H9 (cell line): ENCODE results near the gene RAB3IL1. TPM values are rescaled to one million over a fixed set of nuclear protein-coding genes. Genes with fewer than 3 reads are reported as not detected.

Experiments used
- DNase-seq: peaks from one replicate; pipeline ENCODE4 v3.0.0-alpha.2; 2017
- H2AFZ ChIP-seq: one replicate; pipeline ENCODE4 v1.6.1; 2013; ENCODE audit warnings: mild to moderate bottlenecking, low read length, control low read depth, moderate library complexity
- H2AK5ac ChIP-seq: 2 replicates; pipeline ENCODE4 v1.6.1; 2013; ENCODE audit warnings: low read length, control low read depth, mixed read lengths; ENCODE audit not compliant: insufficient read length
- H2BK120ac ChIP-seq: one replicate; pipeline ENCODE4 v1.6.1; 2013; ENCODE audit warnings: low read depth, mild to moderate bottlenecking, low read length, control low read depth, inconsistent platforms; ENCODE audit not compliant: poor library complexity, severe bottlenecking
- H2BK12ac ChIP-seq: 2 replicates; pipeline ENCODE4 v1.6.1; 2013; ENCODE audit warnings: low read length, control low read depth, mixed read lengths, low read depth; ENCODE audit not compliant: insufficient read length
- H2BK15ac ChIP-seq: 2 replicates; pipeline ENCODE4 v1.6.1; 2013; ENCODE audit warnings: low read depth, low read length, control low read depth
- H2BK20ac ChIP-seq: one replicate; pipeline ENCODE4 v1.6.1; 2013; ENCODE audit warnings: low read depth, mild to moderate bottlenecking, low read length, control low read depth, inconsistent platforms; ENCODE audit not compliant: poor library complexity, severe bottlenecking
- H2BK5ac ChIP-seq: 2 replicates; pipeline ENCODE4 v1.6.1; 2013; ENCODE audit warnings: low read length, control low read depth, mixed read lengths; ENCODE audit not compliant: insufficient read length
- H3K14ac ChIP-seq: 2 replicates; pipeline ENCODE4 v1.6.1; 2013; ENCODE audit warnings: low read length, control low read depth; ENCODE audit not compliant: insufficient read depth
- H3K18ac ChIP-seq: 2 replicates; pipeline ENCODE4 v1.6.1; 2013; ENCODE audit warnings: low read depth, mild to moderate bottlenecking, mixed read lengths, low read length, control low read depth; ENCODE audit not compliant: insufficient read length
- H3K23ac ChIP-seq: 2 replicates; pipeline ENCODE4 v1.6.1; 2013; ENCODE audit warnings: low read length, control low read depth, mixed read lengths, low read depth; ENCODE audit not compliant: insufficient read length
- H3K23me2 ChIP-seq: 2 replicates; pipeline ENCODE4 v1.6.1; 2013; ENCODE audit warnings: low read depth, mild to moderate bottlenecking, mixed read lengths, low read length, control low read depth; ENCODE audit not compliant: insufficient read length, poor library complexity, severe bottlenecking
- H3K27ac ChIP-seq: 2 replicates; pipeline ENCODE4 v1.5.1; 2013; ENCODE audit warnings: low read length, control low read depth, mixed read lengths, low read depth; ENCODE audit not compliant: insufficient read length
- H3K27me3 ChIP-seq: 2 replicates; pipeline ENCODE4 v1.6.1; 2013; ENCODE audit warnings: low read length, control low read depth, inconsistent platforms; ENCODE audit not compliant: insufficient read depth
- H3K4ac ChIP-seq: 2 replicates; pipeline ENCODE4 v1.6.1; 2013; ENCODE audit warnings: low read depth, mild to moderate bottlenecking, control low read depth, inconsistent platforms, low read length, moderate library complexity
- H3K4me1 ChIP-seq: 2 replicates; pipeline ENCODE4 v1.6.1; 2013; ENCODE audit warnings: low read length, control low read depth, inconsistent platforms; ENCODE audit not compliant: insufficient read depth
- H3K4me2 ChIP-seq: 2 replicates; pipeline ENCODE4 v1.6.1; 2013; ENCODE audit warnings: low read length, control low read depth, mixed read lengths; ENCODE audit not compliant: insufficient read length, insufficient read depth
- H3K56ac ChIP-seq: 2 replicates; pipeline ENCODE4 v1.6.1; 2013; ENCODE audit warnings: low read depth, mild to moderate bottlenecking, mixed read lengths, low read length, control low read depth; ENCODE audit not compliant: insufficient read length
- H3K79me1 ChIP-seq: 2 replicates; pipeline ENCODE4 v1.6.1; 2013; ENCODE audit warnings: low read depth, mild to moderate bottlenecking, moderate library complexity, low read length, control low read depth, inconsistent platforms; ENCODE audit not compliant: insufficient read depth, poor library complexity, severe bottlenecking
- H3K79me2 ChIP-seq: 2 replicates; pipeline ENCODE4 v1.6.1; 2013; ENCODE audit warnings: low read length, control low read depth, inconsistent platforms; ENCODE audit not compliant: insufficient read depth
- H3K9ac ChIP-seq: 2 replicates; pipeline ENCODE4 v1.6.1; 2013; ENCODE audit warnings: low read length, control low read depth, mixed read lengths; ENCODE audit not compliant: insufficient read length; ENCODE audit errors: extremely low read depth
- H3K9me3 ChIP-seq: one replicate; pipeline ENCODE4 v1.6.1; 2013; ENCODE audit warnings: low read depth, low read length, inconsistent platforms; ENCODE audit not compliant: control insufficient read depth
- H3T11ph ChIP-seq: one replicate; pipeline ENCODE4 v1.6.1; 2013; ENCODE audit warnings: mild to moderate bottlenecking, low read length, control low read depth, inconsistent platforms
- H4K20me1 ChIP-seq: one replicate; pipeline ENCODE4 v1.6.1; 2013; ENCODE audit not compliant: control insufficient read depth, insufficient read length, insufficient read depth
- H4K5ac ChIP-seq: 2 replicates; pipeline ENCODE4 v1.6.1; 2013; ENCODE audit warnings: low read depth, mild to moderate bottlenecking, mixed read lengths, low read length, control low read depth; ENCODE audit not compliant: insufficient read length
- H4K8ac ChIP-seq: replicated peaks from 2 replicates; pipeline ENCODE4 v1.6.1; 2013; ENCODE audit warnings: low read length, control low read depth, mixed read lengths, low read depth; ENCODE audit not compliant: insufficient read length
- H4K91ac ChIP-seq: 2 replicates; pipeline ENCODE4 v1.6.1; 2013; ENCODE audit warnings: low read depth, mild to moderate bottlenecking, moderate library complexity, mixed read lengths, low read length, control low read depth; ENCODE audit not compliant: insufficient read length
- H3K27ac Mint-ChIP-seq, 3 experiments: 2 replicates in 2 of 3; 3 replicates in 1 of 3; pipeline ENCODE4 v1.8.0; 2020 to 2021; ENCODE audit warnings: mixed read lengths in 3 of 3, mild to moderate bottlenecking in 1 of 3, moderate library complexity in 1 of 3
- H3K27me3 Mint-ChIP-seq: 2 replicates; pipeline ENCODE4 v1.8.0; 2021; ENCODE audit warnings: low read depth, mild to moderate bottlenecking, moderate library complexity, mixed read lengths
- H3K36me3 Mint-ChIP-seq, 3 experiments: 2 replicates in 2 of 3; 3 replicates in 1 of 3; pipeline ENCODE4 v1.8.0; 2020 to 2021; ENCODE audit warnings: low read depth in 3 of 3, mixed read lengths in 3 of 3; ENCODE audit not compliant: insufficient read depth in 1 of 3
- H3K4me1 Mint-ChIP-seq, 2 experiments: 2 replicates each; pipeline ENCODE4 v1.8.0; 2020; ENCODE audit warnings: mixed read lengths in 2 of 2
- H3K4me3 Mint-ChIP-seq, 2 experiments: 2 replicates in 1 of 2; 3 replicates in 1 of 2; pipeline ENCODE4 v1.8.0; 2020 to 2021; ENCODE audit warnings: mild to moderate bottlenecking in 2 of 2, mixed read lengths in 2 of 2, moderate library complexity in 1 of 2
- H3K9me3 Mint-ChIP-seq, 2 experiments: 2 replicates in 1 of 2; 3 replicates in 1 of 2; pipeline ENCODE4 v1.8.0; 2020; ENCODE audit warnings: mild to moderate bottlenecking in 2 of 2, mixed read lengths in 2 of 2, moderate library complexity in 1 of 2
- WGBS: extraction: QIAGEN DNeasy Blood & Tissue Kit; methylation state at CpG from one replicate; pipeline ENCODE4 v1.1.7; 2013; ENCODE audit warnings: missing lambda C conversion rate, low lambda C conversion rate, mixed read lengths; ENCODE audit not compliant: insufficient read length; ENCODE audit errors: extremely low coverage; 5-methylcytosine and 5-hydroxymethylcytosine counted together
- total RNA-seq: library from RNA; stranded (reverse); gene quantifications from 2 replicates; pipeline ENCODE4 v1.2.1, GENCODE V29; 2021
- TF ChIP-seq, protein P1 (sequence below): fragments of 200-600 bp; sonication (generic); conservative IDR thresholded peaks from 3 replicates; pipeline ENCODE4 v1.8.0; 2021; ENCODE audit warnings: antibody characterized with exemption, mild to moderate bottlenecking

RAB3IL1 gene
- total RNA-seq, 1 experiment from 2014 or later: 2.4 TPM

DNA sequence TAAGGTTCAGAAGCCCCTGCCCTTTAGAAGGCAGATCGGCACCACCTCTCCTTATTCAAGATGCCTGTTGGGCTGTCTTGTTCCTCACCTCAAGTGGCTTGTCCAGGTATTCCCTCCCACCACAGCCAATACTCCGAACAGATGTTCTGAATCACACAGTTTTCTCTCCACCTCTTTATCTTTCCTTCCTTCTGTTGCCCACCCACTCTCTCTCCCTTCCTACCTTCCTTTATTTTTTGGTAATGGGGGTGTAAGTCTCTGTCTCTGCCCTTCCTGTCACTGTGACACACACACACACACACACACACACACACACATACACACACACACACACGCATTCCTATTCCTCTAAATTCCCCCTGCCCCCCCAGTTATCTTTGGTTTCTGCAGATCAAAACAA lies 41.2 kb upstream of the RAB3IL1 start:
- Histone ChIP-seq H4K5ac (no peak overlapping the region), H3K79me2 (no peaks in the 10 kb centered on the region), H3K4me1 (no peaks in the 10 kb centered on the region), H3K4ac (no peak overlapping the region), H2BK15ac (no peak overlapping the region), H3K18ac (no peak overlapping the region), H3K4me2 (no peak overlapping the region), H3K27ac (no peak overlapping the region), H4K8ac (no peak overlapping the region), H3K9me3 (no peaks in the 10 kb centered on the region), H4K91ac (no peak overlapping the region), H3K79me1 (no peaks in the 10 kb centered on the region), H3K9ac (no peak overlapping the region), H2BK12ac (no peak overlapping the region), H3K14ac (no peak overlapping the region), H3K27me3 (no peaks in the 10 kb centered on the region), H2BK120ac (no peak overlapping the region), H3K56ac (no peak overlapping the region), H3K23me2 (peaks cover 8% of the 10 kb centered on the region), H2BK20ac (no peak overlapping the region), H3K23ac (no peak overlapping the region), H2AFZ (no peak overlapping the region), H2AK5ac (no peak overlapping the region), H3T11ph (no peak overlapping the region), H2BK5ac (no peak overlapping the region), H4K20me1 (no peaks in the 10 kb centered on the region)
- no peak overlapping the region for H3K27ac Mint-ChIP-seq
- peaks cover 4 to 10% (median 4%) of the 10 kb centered on the region in 3 experiments for H3K36me3 Mint-ChIP-seq
- H3K4me3 Mint-ChIP-seq: no peak overlapping the region; a peak in 1 of 5 replicates
- H3K4me1 Mint-ChIP-seq: peaks cover 0 to 10% of the 10 kb centered on the region in 2 experiments; a peak in 1 of 4 replicates
- peaks cover 30% of the 10 kb centered on the region for H3K27me3 Mint-ChIP-seq
- DNase-seq: no peak
- no CpG with 5 or more reads among the region's 3 CpGs for WGBS
- TF ChIP-seq, protein P1, sequence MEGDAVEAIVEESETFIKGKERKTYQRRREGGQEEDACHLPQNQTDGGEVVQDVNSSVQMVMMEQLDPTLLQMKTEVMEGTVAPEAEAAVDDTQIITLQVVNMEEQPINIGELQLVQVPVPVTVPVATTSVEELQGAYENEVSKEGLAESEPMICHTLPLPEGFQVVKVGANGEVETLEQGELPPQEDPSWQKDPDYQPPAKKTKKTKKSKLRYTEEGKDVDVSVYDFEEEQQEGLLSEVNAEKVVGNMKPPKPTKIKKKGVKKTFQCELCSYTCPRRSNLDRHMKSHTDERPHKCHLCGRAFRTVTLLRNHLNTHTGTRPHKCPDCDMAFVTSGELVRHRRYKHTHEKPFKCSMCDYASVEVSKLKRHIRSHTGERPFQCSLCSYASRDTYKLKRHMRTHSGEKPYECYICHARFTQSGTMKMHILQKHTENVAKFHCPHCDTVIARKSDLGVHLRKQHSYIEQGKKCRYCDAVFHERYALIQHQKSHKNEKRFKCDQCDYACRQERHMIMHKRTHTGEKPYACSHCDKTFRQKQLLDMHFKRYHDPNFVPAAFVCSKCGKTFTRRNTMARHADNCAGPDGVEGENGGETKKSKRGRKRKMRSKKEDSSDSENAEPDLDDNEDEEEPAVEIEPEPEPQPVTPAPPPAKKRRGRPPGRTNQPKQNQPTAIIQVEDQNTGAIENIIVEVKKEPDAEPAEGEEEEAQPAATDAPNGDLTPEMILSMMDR: no peak
- no peaks in the 10 kb centered on the region; a peak in 1 of 5 replicates for H3K9me3 Mint-ChIP-seq
